ENCODE results near the gene TEX35. TPM values are rescaled to one million over a fixed set of nuclear protein-coding genes. Genes with fewer than 3 reads are reported as not detected.

Gene TEX35
- total and polyA plus RNA-seq, 4 donors = not detected

DNA sequence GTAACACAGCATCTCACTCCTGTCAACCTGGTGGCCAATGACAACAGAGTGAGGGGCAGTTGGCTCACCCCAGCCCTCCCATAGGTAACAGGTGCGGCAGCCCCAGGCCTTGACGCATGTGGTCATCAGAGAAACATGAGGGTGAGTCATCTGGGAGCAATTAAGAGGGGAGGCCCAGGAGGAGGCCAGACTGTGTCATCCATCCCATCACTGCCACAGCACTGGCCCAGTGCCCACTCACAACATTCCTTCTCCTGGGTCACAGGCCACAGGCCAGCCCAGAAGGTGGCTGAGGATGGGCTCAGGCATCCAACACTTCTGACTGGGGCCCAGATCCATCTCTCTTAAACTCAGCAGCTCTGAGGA is 17.1 kb downstream of the TEX35 start:
- no peak for TF ChIP-seq HNF4G (IDR thresholded peaks at IDR 0.05)
- TF ChIP-seq, protein P1, sequence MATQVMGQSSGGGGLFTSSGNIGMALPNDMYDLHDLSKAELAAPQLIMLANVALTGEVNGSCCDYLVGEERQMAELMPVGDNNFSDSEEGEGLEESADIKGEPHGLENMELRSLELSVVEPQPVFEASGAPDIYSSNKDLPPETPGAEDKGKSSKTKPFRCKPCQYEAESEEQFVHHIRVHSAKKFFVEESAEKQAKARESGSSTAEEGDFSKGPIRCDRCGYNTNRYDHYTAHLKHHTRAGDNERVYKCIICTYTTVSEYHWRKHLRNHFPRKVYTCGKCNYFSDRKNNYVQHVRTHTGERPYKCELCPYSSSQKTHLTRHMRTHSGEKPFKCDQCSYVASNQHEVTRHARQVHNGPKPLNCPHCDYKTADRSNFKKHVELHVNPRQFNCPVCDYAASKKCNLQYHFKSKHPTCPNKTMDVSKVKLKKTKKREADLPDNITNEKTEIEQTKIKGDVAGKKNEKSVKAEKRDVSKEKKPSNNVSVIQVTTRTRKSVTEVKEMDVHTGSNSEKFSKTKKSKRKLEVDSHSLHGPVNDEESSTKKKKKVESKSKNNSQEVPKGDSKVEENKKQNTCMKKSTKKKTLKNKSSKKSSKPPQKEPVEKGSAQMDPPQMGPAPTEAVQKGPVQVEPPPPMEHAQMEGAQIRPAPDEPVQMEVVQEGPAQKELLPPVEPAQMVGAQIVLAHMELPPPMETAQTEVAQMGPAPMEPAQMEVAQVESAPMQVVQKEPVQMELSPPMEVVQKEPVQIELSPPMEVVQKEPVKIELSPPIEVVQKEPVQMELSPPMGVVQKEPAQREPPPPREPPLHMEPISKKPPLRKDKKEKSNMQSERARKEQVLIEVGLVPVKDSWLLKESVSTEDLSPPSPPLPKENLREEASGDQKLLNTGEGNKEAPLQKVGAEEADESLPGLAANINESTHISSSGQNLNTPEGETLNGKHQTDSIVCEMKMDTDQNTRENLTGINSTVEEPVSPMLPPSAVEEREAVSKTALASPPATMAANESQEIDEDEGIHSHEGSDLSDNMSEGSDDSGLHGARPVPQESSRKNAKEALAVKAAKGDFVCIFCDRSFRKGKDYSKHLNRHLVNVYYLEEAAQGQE (IDR thresholded peaks at IDR 0.05) = no peak
- TF ChIP-seq EGR1 (IDR thresholded peaks at IDR 0.05; ENCODE audit: low read depth in 2 of 2) = no peak
- no peak for TF ChIP-seq RXRA (IDR thresholded peaks at IDR 0.05)
- TF ChIP-seq, protein P2, sequence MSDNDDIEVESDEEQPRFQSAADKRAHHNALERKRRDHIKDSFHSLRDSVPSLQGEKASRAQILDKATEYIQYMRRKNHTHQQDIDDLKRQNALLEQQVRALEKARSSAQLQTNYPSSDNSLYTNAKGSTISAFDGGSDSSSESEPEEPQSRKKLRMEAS (IDR thresholded peaks at IDR 0.05) = no peak
- TF ChIP-seq HNF4A (conservative IDR thresholded peaks at IDR 0.05) = no peak
- no peak for TF ChIP-seq GABPA (IDR thresholded peaks at IDR 0.05 in 1 of 2, conservative IDR thresholded peaks at IDR 0.05 in 1 of 2)
- no peak for TF ChIP-seq YY1 (IDR thresholded peaks at IDR 0.05)
- TF ChIP-seq, protein P3, sequence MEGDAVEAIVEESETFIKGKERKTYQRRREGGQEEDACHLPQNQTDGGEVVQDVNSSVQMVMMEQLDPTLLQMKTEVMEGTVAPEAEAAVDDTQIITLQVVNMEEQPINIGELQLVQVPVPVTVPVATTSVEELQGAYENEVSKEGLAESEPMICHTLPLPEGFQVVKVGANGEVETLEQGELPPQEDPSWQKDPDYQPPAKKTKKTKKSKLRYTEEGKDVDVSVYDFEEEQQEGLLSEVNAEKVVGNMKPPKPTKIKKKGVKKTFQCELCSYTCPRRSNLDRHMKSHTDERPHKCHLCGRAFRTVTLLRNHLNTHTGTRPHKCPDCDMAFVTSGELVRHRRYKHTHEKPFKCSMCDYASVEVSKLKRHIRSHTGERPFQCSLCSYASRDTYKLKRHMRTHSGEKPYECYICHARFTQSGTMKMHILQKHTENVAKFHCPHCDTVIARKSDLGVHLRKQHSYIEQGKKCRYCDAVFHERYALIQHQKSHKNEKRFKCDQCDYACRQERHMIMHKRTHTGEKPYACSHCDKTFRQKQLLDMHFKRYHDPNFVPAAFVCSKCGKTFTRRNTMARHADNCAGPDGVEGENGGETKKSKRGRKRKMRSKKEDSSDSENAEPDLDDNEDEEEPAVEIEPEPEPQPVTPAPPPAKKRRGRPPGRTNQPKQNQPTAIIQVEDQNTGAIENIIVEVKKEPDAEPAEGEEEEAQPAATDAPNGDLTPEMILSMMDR (IDR thresholded peaks at IDR 0.05; ENCODE audit: low read depth, low read length, missing input control) = no peak
- TF ChIP-seq, protein P4, sequence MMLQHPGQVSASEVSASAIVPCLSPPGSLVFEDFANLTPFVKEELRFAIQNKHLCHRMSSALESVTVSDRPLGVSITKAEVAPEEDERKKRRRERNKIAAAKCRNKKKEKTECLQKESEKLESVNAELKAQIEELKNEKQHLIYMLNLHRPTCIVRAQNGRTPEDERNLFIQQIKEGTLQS (IDR thresholded peaks at IDR 0.05) = no peak
- TF ChIP-seq NR2F2 (IDR thresholded peaks at IDR 0.05) = no peak
- TF ChIP-seq RAD21 (IDR thresholded peaks at IDR 0.05) = no peak
- no peak for TF ChIP-seq SP1 (IDR thresholded peaks at IDR 0.05)
- TF ChIP-seq TAF1 (conservative IDR thresholded peaks at IDR 0.05) = no peak
- WGBS = 98% methylated on average over 2 of the region's 2 CpGs

DNA sequence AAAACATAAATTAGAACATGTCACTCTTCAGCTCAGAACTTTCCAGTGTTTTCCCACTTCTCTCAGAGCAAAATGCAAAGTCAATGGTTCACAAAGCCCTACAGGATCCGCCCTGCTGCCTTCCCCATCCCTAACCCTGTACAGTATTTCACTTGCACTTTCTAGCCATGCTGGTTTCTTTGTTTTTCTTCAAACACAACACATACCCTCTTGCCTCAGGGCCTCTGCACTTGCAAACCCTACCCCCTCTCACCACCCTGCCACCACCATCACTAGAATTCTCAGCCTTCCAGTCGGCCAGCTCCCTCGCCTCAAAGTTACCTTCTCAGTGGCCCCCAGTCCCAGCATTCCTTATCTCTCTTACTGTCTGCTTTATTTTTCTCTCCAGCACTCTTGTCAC is 17.6 kb downstream of the TEX35 start:
- Histone ChIP-seq H3K27me3 (ENCODE audit: control insufficient read depth in 4 of 4, insufficient read depth in 4 of 4, low read length in 3 of 4) (no peaks in the 10 kb centered on the region), H3K4me1 (ENCODE audit: control insufficient read depth in 4 of 4, insufficient read depth in 4 of 4, low read length in 3 of 4) (peaks cover 0 to 17% (median 4%) of the 10 kb centered on the region in 4 donors), H3K36me3 (ENCODE audit: control insufficient read depth in 4 of 4, insufficient read depth in 3 of 4, low read depth in 1 of 4, low read length in 3 of 4) (no peaks in the 10 kb centered on the region), H3K9me3 (ENCODE audit: control insufficient read depth in 4 of 4, low read length in 3 of 4) (no peaks in the 10 kb centered on the region), H3K4me3 (ENCODE audit: low read depth in 1 of 3, low read length in 3 of 3) (no peak overlapping the region), H3K27ac (ENCODE audit: low read depth in 1 of 2, low read length in 2 of 2) (no peak overlapping the region), H3K9ac (ENCODE audit: low read depth in 1 of 2, low read length in 2 of 2) (no peak overlapping the region)
- WGBS = 94% methylated on average over 3 of the region's 3 CpGs
- no peak for DNase-seq (ENCODE audit: low spot score)
- no peak for TF ChIP-seq SP1 (IDR thresholded peaks at IDR 0.05)
- TF ChIP-seq RXRA (IDR thresholded peaks at IDR 0.05) = no peak
- no peak for TF ChIP-seq EGR1 (IDR thresholded peaks at IDR 0.05; ENCODE audit: low read depth in 2 of 2)
- TF ChIP-seq GABPA (IDR thresholded peaks at IDR 0.05 in 1 of 2, conservative IDR thresholded peaks at IDR 0.05 in 1 of 2) = no peak
- TF ChIP-seq JUND (IDR thresholded peaks at IDR 0.05) = no peak
- TF ChIP-seq FOXA1 (IDR thresholded peaks at IDR 0.05) = no peak
- no peak for TF ChIP-seq RAD21 (IDR thresholded peaks at IDR 0.05)
- no peak for TF ChIP-seq TAF1 (conservative IDR thresholded peaks at IDR 0.05)
- TF ChIP-seq, protein P2 (IDR thresholded peaks at IDR 0.05) = no peak
- TF ChIP-seq, protein P4 (IDR thresholded peaks at IDR 0.05) = no peak
- TF ChIP-seq NR2F2 (IDR thresholded peaks at IDR 0.05) = no peak
- TF ChIP-seq HNF4G (IDR thresholded peaks at IDR 0.05) = no peak
- no peak for TF ChIP-seq HNF4A (conservative IDR thresholded peaks at IDR 0.05)
- TF ChIP-seq, protein P3 (IDR thresholded peaks at IDR 0.05; ENCODE audit: low read depth, low read length, missing input control) = no peak
- no peak for TF ChIP-seq FOXA2 (IDR thresholded peaks at IDR 0.05)
- TF ChIP-seq, protein P1 (IDR thresholded peaks at IDR 0.05) = no peak
- no peak for TF ChIP-seq YY1 (IDR thresholded peaks at IDR 0.05)

More for the DNA sequence above, 17.1 kb downstream of the TEX35 start:
- H3K27me3 ChIP-seq (ENCODE audit: control insufficient read depth in 4 of 4, insufficient read depth in 4 of 4, low read length in 3 of 4) = no peaks in the 10 kb centered on the region
- H3K9me3 ChIP-seq (ENCODE audit: control insufficient read depth in 4 of 4, low read length in 3 of 4) = no peaks in the 10 kb centered on the region
- H3K9ac ChIP-seq (ENCODE audit: low read depth in 1 of 2, low read length in 2 of 2) = no peak overlapping the region
- no peak overlapping the region for H3K4me3 ChIP-seq (ENCODE audit: low read depth in 1 of 3, low read length in 3 of 3)
- DNase-seq (ENCODE audit: low spot score) = no peak
- H3K4me1 ChIP-seq (ENCODE audit: control insufficient read depth in 4 of 4, insufficient read depth in 4 of 4, low read length in 3 of 4) = peaks cover 0 to 17% (median 4%) of the 10 kb centered on the region in 4 donors
- no peaks in the 10 kb centered on the region for H3K36me3 ChIP-seq (ENCODE audit: control insufficient read depth in 4 of 4, insufficient read depth in 3 of 4, low read depth in 1 of 4, low read length in 3 of 4)
- H3K27ac ChIP-seq (ENCODE audit: low read depth in 1 of 2, low read length in 2 of 2) = no peak overlapping the region
